GM19025 (cell line): ENCODE measurements around the gene ARHGAP19.

Experiments
- ATAC-seq: cut with Tn5 transposase; IDR thresholded peaks from one replicate; pipeline ENCODE4 v1.9.1; 2021; ENCODE audit warnings: mild to moderate bottlenecking, low read depth, moderate library complexity; ENCODE audit not compliant: unreplicated experiment

ARHGAP19 gene

DNA sequence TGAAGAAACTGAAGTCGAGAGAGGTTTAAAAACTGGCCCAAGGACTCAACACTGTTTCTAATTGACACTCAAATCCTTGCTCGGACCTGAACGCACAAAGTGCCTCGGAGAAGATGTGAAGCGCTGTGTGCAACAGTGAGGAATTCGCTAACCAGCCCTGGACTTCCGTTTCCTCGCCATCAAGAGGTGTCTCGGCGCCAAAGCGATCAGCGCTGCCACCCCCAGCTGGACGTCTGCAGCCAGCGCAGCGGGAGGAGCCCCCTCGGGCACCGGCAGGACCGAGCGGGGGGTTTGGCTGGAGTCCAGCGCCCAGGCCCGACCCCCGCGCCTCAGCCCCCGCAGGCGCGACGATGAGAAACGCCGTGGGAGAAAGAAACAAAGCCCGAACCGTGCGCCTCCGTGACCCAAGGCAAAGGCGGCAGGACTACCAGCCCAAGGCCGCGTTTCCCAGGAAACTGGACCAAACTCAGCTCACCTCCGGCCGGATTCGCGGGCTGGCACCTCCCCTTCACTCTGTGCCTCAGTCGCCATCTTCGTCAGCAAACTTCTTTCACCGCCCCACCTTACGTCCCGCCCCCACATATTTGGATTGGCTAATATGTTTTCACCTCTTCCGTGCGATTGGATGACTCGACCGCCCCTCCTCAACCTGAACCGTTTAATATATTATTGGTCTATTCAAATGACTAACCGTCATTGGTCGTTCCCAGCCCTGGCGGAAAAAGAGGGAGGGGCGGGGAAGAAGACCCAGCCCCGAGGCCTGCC is at the start of gene ARHGAP19:
Gene ARHGAP19, minus strand, starts transcription at position 541 of the 765 bp plus-strand sequence. Its CDS starts 10 bp downstream, at position 531.
- peak; percentile 93 for ATAC-seq

- no peak for ATAC-seq
These were observed 49.0 kb upstream of the ARHGAP19 start for GRCh38 chr10:97341416-97341815.

DNA sequence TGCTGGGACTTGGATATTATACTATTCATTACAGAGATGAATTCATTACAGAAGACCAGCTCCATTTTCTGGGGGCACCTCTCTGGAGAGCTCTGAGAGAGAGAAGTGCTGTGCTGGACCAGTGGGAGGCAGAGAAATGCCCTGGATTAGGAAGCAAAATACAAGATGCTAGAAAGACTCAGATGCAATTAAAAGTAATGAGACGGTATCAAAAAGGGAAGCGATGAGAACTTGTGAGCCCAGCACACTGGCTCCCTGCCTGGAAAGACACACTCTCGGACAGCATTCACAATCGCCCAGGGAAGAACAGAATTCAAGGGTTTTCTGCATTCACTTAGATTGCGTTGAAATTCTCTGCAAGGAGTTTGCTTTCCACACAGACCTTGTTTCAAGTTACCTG is 45.6 kb upstream of the ARHGAP19 start:
- ATAC-seq: no peak

DNA sequence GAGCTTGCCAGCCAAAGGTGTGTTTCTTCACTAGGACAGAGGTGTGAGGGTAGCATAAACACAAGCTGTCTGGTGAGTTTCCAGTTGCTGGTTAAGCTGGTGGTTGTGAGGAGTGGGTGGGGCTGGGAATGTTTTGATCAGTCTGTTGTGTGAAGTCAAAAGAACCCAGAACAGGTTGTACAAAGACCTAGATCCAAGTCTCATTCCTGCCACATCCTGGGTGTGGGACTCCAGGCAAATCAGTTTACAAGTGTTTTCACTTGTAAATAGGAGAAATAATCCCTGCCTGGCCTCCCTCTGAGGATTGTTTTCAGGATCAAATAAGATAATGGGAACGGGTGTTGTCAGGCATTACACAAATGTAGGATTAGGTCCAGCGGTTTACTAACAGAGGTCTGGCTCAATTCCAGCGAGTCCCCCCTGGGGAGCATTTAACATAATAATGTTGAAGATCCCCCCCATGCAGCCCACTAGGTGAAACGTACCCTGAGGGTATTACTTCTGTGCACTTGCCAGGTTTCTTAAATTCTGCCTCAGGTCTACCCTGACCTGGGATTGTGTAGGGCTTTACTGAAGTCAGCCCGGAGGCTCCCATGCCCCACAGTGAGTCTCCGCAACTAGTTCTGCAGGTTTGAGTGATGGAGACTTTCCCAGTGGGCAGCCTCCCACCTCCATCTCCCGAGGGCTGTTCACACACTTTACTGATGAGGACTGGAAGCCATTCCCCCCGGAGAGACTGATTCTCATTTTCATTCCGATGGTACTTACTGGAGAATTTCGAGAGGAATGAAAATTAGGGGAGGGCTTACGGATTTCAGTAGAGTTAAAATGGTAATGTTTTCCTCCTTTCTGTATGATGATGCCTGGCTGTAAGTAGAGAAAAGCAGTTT is 44.8 kb upstream of the ARHGAP19 start:
- ATAC-seq: no peak

DNA sequence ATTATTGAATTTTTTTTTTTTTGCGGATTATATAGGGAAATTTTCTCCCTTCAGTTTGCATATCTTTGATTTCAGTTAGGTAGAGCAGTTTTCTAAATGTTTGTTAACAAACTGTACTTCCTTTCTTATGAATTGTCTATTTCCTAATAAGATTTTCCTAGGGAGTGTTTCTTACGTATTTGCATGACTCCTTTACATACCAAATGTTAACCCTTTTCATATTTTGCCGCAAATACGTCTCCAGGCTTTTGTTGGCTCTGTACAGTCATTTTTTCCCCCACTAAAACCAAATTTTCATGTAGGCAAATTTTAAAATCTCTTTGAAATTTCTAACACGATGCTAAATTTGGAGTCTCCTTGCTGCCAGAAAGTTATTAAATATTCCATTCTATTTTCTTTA is 44.0 kb upstream of the ARHGAP19 start:
- no peak for ATAC-seq

DNA sequence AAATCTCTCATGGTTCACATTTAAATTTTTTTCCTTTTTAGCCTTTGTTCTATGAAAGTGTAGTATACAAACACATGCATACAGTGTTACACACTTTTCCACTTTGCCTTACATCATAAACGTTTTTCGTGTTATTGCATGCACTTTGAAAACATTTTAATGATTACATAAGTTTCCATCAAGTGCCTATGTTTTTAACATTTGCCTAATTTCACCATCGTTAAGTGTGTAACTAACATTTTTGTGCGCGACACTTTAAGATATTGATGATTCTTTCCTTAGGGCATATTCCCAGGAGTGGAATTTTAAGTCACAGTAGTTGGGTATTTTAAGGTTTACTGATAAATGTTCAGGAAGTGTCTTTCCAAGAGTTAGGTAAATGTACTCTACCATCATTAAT is 43.6 kb upstream of the ARHGAP19 start:
- ATAC-seq: no peak

DNA sequence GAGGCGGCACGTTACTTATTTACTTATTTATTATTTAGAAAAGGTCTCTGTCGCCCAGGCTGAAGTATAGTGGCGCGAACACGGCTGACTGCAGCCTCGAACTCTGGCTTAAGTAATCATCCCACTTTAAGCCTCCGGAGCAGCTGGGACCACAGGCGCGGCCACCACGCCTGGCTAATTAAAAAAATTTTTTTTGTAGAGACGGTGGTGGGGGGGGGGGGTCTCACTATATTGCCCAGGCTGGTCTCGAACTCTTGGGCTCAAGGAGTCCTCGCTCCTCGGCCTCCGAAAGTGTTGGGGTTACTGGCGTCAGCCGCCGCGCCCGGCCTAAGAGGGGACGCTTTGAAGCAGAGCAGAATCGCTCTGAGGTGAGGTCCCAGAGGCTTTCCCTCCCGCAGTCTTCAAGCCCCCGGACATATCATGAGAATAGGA is 42.8 kb upstream of the ARHGAP19 start:
- ATAC-seq: no peak

DNA sequence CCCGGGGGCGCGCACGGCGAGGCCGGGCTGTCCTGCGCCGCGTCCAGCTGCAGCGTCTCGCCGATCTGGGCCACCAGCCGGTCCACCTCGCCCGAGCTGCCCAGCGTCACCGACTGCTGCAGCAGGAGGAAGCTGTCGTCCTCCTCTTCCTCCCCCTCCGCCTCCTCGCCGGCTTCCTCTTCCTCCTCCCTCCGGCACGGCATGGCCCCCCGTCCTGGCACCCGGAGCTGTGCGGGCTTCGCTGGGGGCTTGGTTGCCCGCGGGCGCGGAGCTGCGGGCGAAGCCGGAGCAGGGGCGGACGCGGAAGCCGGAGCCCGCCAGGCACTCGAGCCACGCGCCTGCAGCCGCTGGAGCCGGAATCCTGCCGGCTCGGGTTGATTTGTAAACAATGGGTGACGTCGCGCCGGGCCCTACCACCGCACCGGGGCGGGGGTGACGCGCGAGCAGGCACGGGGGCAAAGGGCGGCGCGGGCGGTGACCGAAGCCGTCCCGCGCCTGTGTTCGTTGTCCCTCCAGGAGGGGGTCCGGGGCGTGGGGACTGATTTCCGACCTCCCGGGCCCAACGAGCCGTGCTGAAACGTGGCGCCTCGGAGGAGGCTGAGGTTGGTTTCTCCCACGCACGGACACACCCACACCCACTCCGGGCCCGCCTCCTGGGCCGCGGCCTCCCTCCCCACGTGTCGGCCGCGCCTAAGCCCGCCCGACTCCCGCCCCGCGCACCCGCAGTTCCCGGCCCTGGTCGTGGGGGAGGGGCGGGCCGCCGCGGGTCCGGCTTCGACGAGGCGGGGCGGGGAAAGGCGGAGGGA is 42.1 kb upstream of the ARHGAP19 start, which contains the start of gene FRAT2:
Gene FRAT2, minus strand, starts transcription at position 360 of the 806 bp plus-strand sequence. Its CDS starts 157 bp downstream, at position 203.
- ATAC-seq: peak; percentile 85

GRCh38 chr10:97333601-97334369 is 41.3 kb upstream of the ARHGAP19 start:
- peak; percentile 23 for ATAC-seq

DNA sequence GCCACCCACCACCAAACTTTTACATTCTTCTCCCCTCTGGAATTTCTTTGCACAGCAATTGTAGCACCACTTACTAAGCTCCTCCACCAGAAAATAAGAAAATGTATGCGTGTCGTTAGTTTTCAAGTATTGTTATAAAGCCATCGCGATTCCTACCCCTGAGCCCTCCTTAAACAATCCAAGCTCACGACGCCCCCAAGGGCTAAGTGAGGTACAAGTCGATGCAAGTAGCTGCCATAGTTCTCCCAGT is 40.8 kb upstream of the ARHGAP19 start:
- ATAC-seq: no peak

GRCh38 chr10:97332591-97333350 is 40.3 kb upstream of the ARHGAP19 start:
- no peak for ATAC-seq

GRCh38 chr10:97331153-97331703 is 38.8 kb upstream of the ARHGAP19 start:
- no peak for ATAC-seq

DNA sequence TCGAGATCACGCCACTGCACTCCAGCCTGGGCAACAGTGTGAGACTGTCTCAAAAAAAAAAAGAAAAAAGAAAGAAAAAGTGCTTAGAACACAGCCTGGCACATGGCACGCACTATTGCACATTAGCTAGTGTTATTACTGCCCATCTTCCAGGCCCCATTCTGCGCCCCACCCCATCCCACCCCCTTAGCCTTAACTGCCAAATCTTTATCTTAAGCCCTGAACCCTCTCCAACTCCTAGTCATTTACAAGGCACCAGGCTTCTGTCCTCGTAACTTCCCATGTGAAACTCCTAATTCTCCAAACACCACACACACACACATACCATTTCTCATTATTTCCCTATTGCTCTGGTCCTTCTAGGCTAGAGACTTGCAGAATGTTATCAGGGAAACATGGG is 37.3 kb upstream of the ARHGAP19 start:
- ATAC-seq: no peak

- no peak for ATAC-seq
These were observed 36.4 kb upstream of the ARHGAP19 start for GRCh38 chr10:97328646-97329453.

- ATAC-seq: no peak
These were observed 35.2 kb upstream of the ARHGAP19 start for GRCh38 chr10:97327348-97328294.

GRCh38 chr10:97325754-97326153 is 33.3 kb upstream of the ARHGAP19 start:
- ATAC-seq: no peak

- ATAC-seq: no peak
These were observed 31.1 kb upstream of the ARHGAP19 start for GRCh38 chr10:97323501-97323900.
